Measurements from ENCODE around the gene NNMT.

The NNMT gene

GRCh38 chr11:114284914-114285313 lies 11.3 kb upstream of the NNMT start:
- DNase-seq (ENCODE audit: low read depth in 2 of 2), result no peak

GRCh38 chr11:114285599-114285998 lies 10.6 kb upstream of the NNMT start:
- no peak for DNase-seq (ENCODE audit: low read depth in 2 of 2)

- no peak for DNase-seq (ENCODE audit: low read depth in 2 of 2)
Measured at GRCh38 chr11:114286229-114286628, 10.0 kb upstream of the NNMT start.

GRCh38 chr11:114287154-114287553 lies 9.0 kb upstream of the NNMT start:
- no peak for DNase-seq (ENCODE audit: low read depth in 2 of 2)

- DNase-seq (ENCODE audit: low read depth in 2 of 2), result no peak
Measured at GRCh38 chr11:114288136-114288535, 8.1 kb upstream of the NNMT start.

- DNase-seq (ENCODE audit: low read depth in 2 of 2), result no peak
Measured at GRCh38 chr11:114289779-114290178, 6.4 kb upstream of the NNMT start.

GRCh38 chr11:114290503-114291235 lies 5.5 kb upstream of the NNMT start:
- DNase-seq (ENCODE audit: low read depth in 2 of 2), result no peak

GRCh38 chr11:114291381-114291780 lies 4.8 kb upstream of the NNMT start:
- no peak for DNase-seq (ENCODE audit: low read depth in 2 of 2)

- DNase-seq (ENCODE audit: low read depth in 2 of 2), result no peak
Measured at GRCh38 chr11:114291842-114292680, 4.1 kb upstream of the NNMT start.

- DNase-seq (ENCODE audit: low read depth in 2 of 2), result no peak
Measured at GRCh38 chr11:114293201-114293711, 2.9 kb upstream of the NNMT start.

- DNase-seq (ENCODE audit: low read depth in 2 of 2), result no peak
Measured at GRCh38 chr11:114296605-114297372, 590 bp downstream of the NNMT start.

- no peak for DNase-seq (ENCODE audit: low read depth in 2 of 2)
Measured at GRCh38 chr11:114297806-114298709, 1.9 kb downstream of the NNMT start.

GRCh38 chr11:114298710-114299109 lies 2.5 kb downstream of the NNMT start:
- no peak for DNase-seq (ENCODE audit: low read depth in 2 of 2)

- DNase-seq (ENCODE audit: low read depth in 2 of 2), result no peak
Measured at GRCh38 chr11:114301088-114301487, 4.9 kb downstream of the NNMT start.

GRCh38 chr11:114301927-114302326 lies 5.7 kb downstream of the NNMT start:
- no peak for DNase-seq (ENCODE audit: low read depth in 2 of 2)

- DNase-seq (ENCODE audit: low read depth in 2 of 2), result no peak
Measured at GRCh38 chr11:114302663-114303062, 6.5 kb downstream of the NNMT start.

GRCh38 chr11:114304065-114304464 lies 7.9 kb downstream of the NNMT start:
- no peak for DNase-seq (ENCODE audit: low read depth in 2 of 2)

- DNase-seq (ENCODE audit: low read depth in 2 of 2), result no peak
Measured at GRCh38 chr11:114304969-114305368, 8.8 kb downstream of the NNMT start.

GRCh38 chr11:114307524-114308203 lies 11.5 kb downstream of the NNMT start:
- no peak for DNase-seq (ENCODE audit: low read depth in 2 of 2)

GRCh38 chr11:114308689-114309089 lies 12.5 kb downstream of the NNMT start:
- DNase-seq (ENCODE audit: low read depth in 2 of 2), result no peak

- DNase-seq (ENCODE audit: low read depth in 2 of 2), result no peak
Measured at GRCh38 chr11:114309517-114309916, 13.3 kb downstream of the NNMT start.
